ENCODE results near the gene CA6. TPM values are rescaled to one million over a fixed set of nuclear protein-coding genes. Genes with fewer than 3 reads are reported as not detected.

Gene CA6
- total RNA-seq, 1 experiment from 2014 or later, result not detected

GRCh38 chr1:9013819-9014218 lies 68.2 kb downstream of the CA6 start:
- TF ChIP-seq REST (IDR thresholded peaks at IDR 0.05; ENCODE audit: insufficient read depth in 1 of 2, low read depth in 2 of 2, low read length in 1 of 2), result no peak
- TF ChIP-seq SIN3A (IDR thresholded peaks at IDR 0.05; ENCODE audit: borderline replicate concordance, insufficient read depth, low read depth, low read length), result no peak
- TF ChIP-seq, protein P1, sequence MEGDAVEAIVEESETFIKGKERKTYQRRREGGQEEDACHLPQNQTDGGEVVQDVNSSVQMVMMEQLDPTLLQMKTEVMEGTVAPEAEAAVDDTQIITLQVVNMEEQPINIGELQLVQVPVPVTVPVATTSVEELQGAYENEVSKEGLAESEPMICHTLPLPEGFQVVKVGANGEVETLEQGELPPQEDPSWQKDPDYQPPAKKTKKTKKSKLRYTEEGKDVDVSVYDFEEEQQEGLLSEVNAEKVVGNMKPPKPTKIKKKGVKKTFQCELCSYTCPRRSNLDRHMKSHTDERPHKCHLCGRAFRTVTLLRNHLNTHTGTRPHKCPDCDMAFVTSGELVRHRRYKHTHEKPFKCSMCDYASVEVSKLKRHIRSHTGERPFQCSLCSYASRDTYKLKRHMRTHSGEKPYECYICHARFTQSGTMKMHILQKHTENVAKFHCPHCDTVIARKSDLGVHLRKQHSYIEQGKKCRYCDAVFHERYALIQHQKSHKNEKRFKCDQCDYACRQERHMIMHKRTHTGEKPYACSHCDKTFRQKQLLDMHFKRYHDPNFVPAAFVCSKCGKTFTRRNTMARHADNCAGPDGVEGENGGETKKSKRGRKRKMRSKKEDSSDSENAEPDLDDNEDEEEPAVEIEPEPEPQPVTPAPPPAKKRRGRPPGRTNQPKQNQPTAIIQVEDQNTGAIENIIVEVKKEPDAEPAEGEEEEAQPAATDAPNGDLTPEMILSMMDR (IDR thresholded peaks at IDR 0.05), result no peak
- TF ChIP-seq TCF7L2 (IDR thresholded peaks at IDR 0.05; ENCODE audit: low read depth, low read length), result no peak
- no peak for TF ChIP-seq POLR2AphosphoS5 (IDR thresholded peaks at IDR 0.05; ENCODE audit: low read depth, low read length)
- DNase-seq (ENCODE audit: low read depth, low spot score), result no peak
- no peak for ATAC-seq
- H3K4me1 ChIP-seq (ENCODE audit: control insufficient read depth, insufficient read depth, low read length), result no peaks in the 10 kb centered on the region
- POLR2A ChIA-PET, result no interaction called here
- BruUV-seq (replicated peaks), result no TSS peak
- H3K27ac ChIP-seq (ENCODE audit: low read length), result no peak overlapping the region
- CTCF ChIA-PET, result interaction anchor here (1.8 kb wide), 1 partner anchor 9 kb away, joined by 13 read pairs; no protein-coding TSS in a partner anchor
- in situ Hi-C loops (cut with HindIII; ENCODE audit: low pct_unique_long_range_greater_than_20kb, low sequenced_read_pairs) (no loop called here), intact Hi-C loops (cut with micrococcal nuclease; ENCODE audit: unreplicated experiment) (no loop called here)
- no peaks in the 10 kb centered on the region for H3K9me3 ChIP-seq (ENCODE audit: control insufficient read depth, insufficient read depth, low read depth, low read length)
- no peaks in the 10 kb centered on the region for H3K27me3 ChIP-seq (ENCODE audit: control insufficient read depth, insufficient read depth, low read length)
- no peaks in the 10 kb centered on the region for H3K36me3 ChIP-seq (ENCODE audit: control insufficient read depth, insufficient read depth, low read length)
- H3K4me3 ChIP-seq (ENCODE audit: low read depth in 2 of 2, low read length in 2 of 2), result no peak overlapping the region

DNA sequence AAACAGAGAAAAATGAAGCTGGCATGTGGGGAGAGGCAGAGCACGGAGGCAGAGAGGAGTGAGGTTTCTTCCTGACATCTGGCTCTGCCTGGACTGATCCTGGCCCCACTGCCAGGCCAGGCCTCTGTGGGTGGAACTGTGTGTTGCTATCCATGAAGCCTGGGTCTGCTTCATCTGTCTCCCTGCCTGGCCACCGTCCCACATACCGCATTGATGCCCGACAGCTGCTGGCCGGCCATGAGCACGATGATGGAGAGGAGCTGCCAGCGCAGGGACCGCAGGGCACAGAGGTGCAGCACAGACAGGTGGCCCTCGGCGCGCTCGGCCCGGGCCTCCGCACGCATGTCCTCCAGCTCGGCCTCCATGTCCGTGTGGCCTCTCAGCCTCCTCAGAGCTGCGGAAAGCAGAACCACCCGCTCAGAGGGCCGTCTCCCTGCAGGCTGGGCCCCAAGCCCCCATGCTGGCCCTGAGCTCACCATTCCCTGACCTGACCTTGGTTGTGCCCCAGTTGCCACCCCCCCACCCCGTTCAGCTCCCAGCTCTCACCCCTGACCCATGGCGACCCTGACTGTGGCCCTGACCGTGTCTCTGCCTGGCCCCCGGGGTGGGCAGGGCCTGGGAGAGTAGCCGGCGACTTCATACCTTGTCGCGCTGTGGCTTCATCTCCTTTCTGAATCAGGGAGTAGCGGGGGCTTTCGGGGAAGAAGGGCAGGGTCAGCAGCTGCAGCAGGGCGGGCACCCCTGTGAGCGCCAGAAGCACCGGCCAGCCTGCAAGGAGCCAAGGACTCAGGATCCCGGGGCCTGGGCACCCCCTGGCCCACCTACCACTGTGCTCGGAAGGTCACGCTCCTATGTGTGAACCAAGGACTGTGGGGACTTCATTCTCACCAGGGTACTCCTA lies 69.1 kb downstream of the CA6 start:
- TF ChIP-seq, protein P1 (IDR thresholded peaks at IDR 0.05), result no peak
- TF ChIP-seq REST (IDR thresholded peaks at IDR 0.05; ENCODE audit: insufficient read depth in 1 of 2, low read depth in 2 of 2, low read length in 1 of 2) (no peak), SIN3A (IDR thresholded peaks at IDR 0.05; ENCODE audit: borderline replicate concordance, insufficient read depth, low read depth, low read length) (no peak), TCF7L2 (IDR thresholded peaks at IDR 0.05; ENCODE audit: low read depth, low read length) (no peak), POLR2AphosphoS5 (IDR thresholded peaks at IDR 0.05; ENCODE audit: low read depth, low read length) (no peak)
- Histone ChIP-seq H3K36me3 (ENCODE audit: control insufficient read depth, insufficient read depth, low read length) (no peaks in the 10 kb centered on the region), H3K9me3 (ENCODE audit: control insufficient read depth, insufficient read depth, low read depth, low read length) (no peaks in the 10 kb centered on the region), H3K27ac (ENCODE audit: low read length) (no peak overlapping the region), H3K4me1 (ENCODE audit: control insufficient read depth, insufficient read depth, low read length) (no peaks in the 10 kb centered on the region), H3K4me3 (ENCODE audit: low read depth in 2 of 2, low read length in 2 of 2) (no peak overlapping the region), H3K27me3 (ENCODE audit: control insufficient read depth, insufficient read depth, low read length) (no peaks in the 10 kb centered on the region)
- no TSS peak for BruUV-seq (replicated peaks)
- CTCF ChIA-PET, result interaction anchor here (0.5 to 1.8 kb wide), 3 partner anchors 10 to 481 kb away, joined by 3 to 13 read pairs (median 3); no protein-coding TSS in a partner anchor
- in situ Hi-C loops (cut with HindIII; ENCODE audit: low pct_unique_long_range_greater_than_20kb, low sequenced_read_pairs) (no loop called here), intact Hi-C loops (cut with micrococcal nuclease; ENCODE audit: unreplicated experiment) (no loop called here)
- ATAC-seq (peak; percentile 23; the same call in 1 of the 2 replicates), DNase-seq (ENCODE audit: low read depth, low spot score) (no peak)
- POLR2A ChIA-PET, result no interaction called here
